HG02759 (cell line): ENCODE results near the gene DDX43.
A peak's percentile ranks its signal among the peaks of the same experiment; 100 is the strongest.
"Not testable (repeated sequence)": the region's sequence is repeated elsewhere in the genome, so short reads cannot be mapped to it uniquely, and the experiment has no call there.

Experiments
- ATAC-seq: cut with Tn5 transposase; IDR thresholded peaks from one replicate; pipeline ENCODE4 v1.9.1; 2021; ENCODE audit warnings: mild to moderate bottlenecking, moderate library complexity; ENCODE audit not compliant: unreplicated experiment

The DDX43 gene

GRCh38 chr6:73388800-73389512, 5.7 kb upstream of the DDX43 start:
- ATAC-seq, result peak; percentile 88

- ATAC-seq, result no peak
Measured at GRCh38 chr6:73389854-73390253, 4.8 kb upstream of the DDX43 start.

GRCh38 chr6:73391675-73392074, 3.0 kb upstream of the DDX43 start:
- no peak for ATAC-seq

GRCh38 chr6:73392188-73392587, 2.4 kb upstream of the DDX43 start:
- not testable (repeated sequence) for ATAC-seq

GRCh38 chr6:73393278-73393677, 1.4 kb upstream of the DDX43 start:
- ATAC-seq, result no peak

- no peak for ATAC-seq
Measured at GRCh38 chr6:73395875-73396274, 1.2 kb downstream of the DDX43 start.

- ATAC-seq, result no peak
Measured at GRCh38 chr6:73400656-73401055, 6.0 kb downstream of the DDX43 start.

GRCh38 chr6:73409395-73409794, 14.8 kb downstream of the DDX43 start:
- ATAC-seq, result no peak

- ATAC-seq, result no peak
Measured at GRCh38 chr6:73413102-73413501, 18.5 kb downstream of the DDX43 start.

GRCh38 chr6:73418081-73418741, 23.6 kb downstream of the DDX43 start:
- ATAC-seq, result no peak

- no peak for ATAC-seq
Measured at GRCh38 chr6:73421534-73421933, 26.9 kb downstream of the DDX43 start.

GRCh38 chr6:73435236-73435635, 40.6 kb downstream of the DDX43 start:
- no peak for ATAC-seq

- ATAC-seq, result no peak
Measured at GRCh38 chr6:73443555-73443954, 48.9 kb downstream of the DDX43 start.

- ATAC-seq, result peak; percentile 62
Measured at GRCh38 chr6:73451223-73452106, 56.8 kb downstream of the DDX43 start.

GRCh38 chr6:73452107-73452461, 57.5 kb downstream of the DDX43 start, which contains the start of gene CGAS:
Gene CGAS, minus strand, starts transcription at chr6:73452297. Its CDS starts 116 bp downstream, at chr6:73452181.
- peak; percentile 79 for ATAC-seq

- ATAC-seq, result no peak
Measured at GRCh38 chr6:73455865-73456629, 61.4 kb downstream of the DDX43 start.

- not testable (repeated sequence) for ATAC-seq
Measured at GRCh38 chr6:73459474-73459873, 64.8 kb downstream of the DDX43 start.

GRCh38 chr6:73460056-73460455, 65.4 kb downstream of the DDX43 start:
- ATAC-seq, result no peak

GRCh38 chr6:73461537-73462350, 67.1 kb downstream of the DDX43 start, which contains the start of gene MTO1:
Gene MTO1, plus strand, starts transcription at chr6:73461737. Its CDS starts 118 bp downstream, at chr6:73461855.
- peak; percentile 95 for ATAC-seq
